HCT116 (cell line): Measurements from ENCODE around the gene LZIC. TPM values are rescaled to one million over a fixed set of nuclear protein-coding genes. Genes with fewer than 3 reads are reported as not detected.

Source experiments
- ATAC-seq: fragments of 200-7000 bp; cut with Tn5 transposase; 2 replicates; pipeline ENCODE4 v1.9.1; 2020; ENCODE audit warnings: mild to moderate bottlenecking, moderate library complexity
- BruUV-seq: library from RNA; stranded (reverse); fragments of 400-500 nt; replicated peaks from 2 replicates; lab custom pipeline; 2021; lab: Mats Ljungman, UMichigan
- CTCF ChIA-PET: fragments of 300-600 bp; sonication (Branson Sonifier 250); formaldehyde crosslinking; loops from one replicate; lab custom pipeline; 2021; ENCODE audit warnings: antibody characterized with exemption; lab: Charles Lee
- POLR2A ChIA-PET: fragments of 300-600, 350-600 bp; sonication (Branson Sonifier 250); formaldehyde crosslinking; loops from one replicate; lab custom pipeline; 2021; ENCODE audit warnings: antibody characterized with exemption; lab: Charles Lee
- RAD21 ChIA-PET, 2 experiments: fragments of 300-600 bp; sonication (Branson Sonifier 250); formaldehyde crosslinking; loops; one replicate each; lab custom pipeline; 2023; ENCODE audit warnings: low total read pairs in 2 of 2; ENCODE audit not compliant: uncharacterized antibody in 2 of 2, unreplicated experiment in 2 of 2, low non-redundant PET in 1 of 2; lab: Charles Lee
- DNase-seq: peaks from one replicate; pipeline ENCODE4 v3.0.0-alpha.2; 2010; ENCODE audit warnings: low read depth, low spot score
- H2AFZ ChIP-seq: fragments of 200-600 bp; shearing (Covaris generic), sonication (generic); 2 replicates; pipeline ENCODE4 v1.6.1; 2017; ENCODE audit warnings: low read depth, mixed run types, mixed read lengths, antibody characterized with exemption, low read length; ENCODE audit not compliant: poor library complexity, severe bottlenecking
- H3K27ac ChIP-seq: 2 replicates; pipeline ENCODE4 v1.5.1; 2012; ENCODE audit warnings: low read depth, low read length
- H3K27me3 ChIP-seq: fragments of 200-600 bp; sonication (generic); 2 replicates; pipeline ENCODE4 v1.6.1; 2016; ENCODE audit warnings: mixed run types, low read length, mixed read lengths; ENCODE audit not compliant: insufficient read depth
- H3K36me3 ChIP-seq, 2 experiments: fragments of 200-500 bp in 1 of 2; fragments of 200-600 bp in 1 of 2; sonication (Bioruptor generic) in 1 of 2; sonication (generic) in 1 of 2; 2 replicates each; pipeline versions ENCODE4 v1.5.1 to v1.6.1; 2014 to 2016; ENCODE audit warnings: low read length in 2 of 2, inconsistent platforms in 1 of 2, mixed read lengths in 1 of 2, mixed run types in 1 of 2; ENCODE audit not compliant: insufficient read depth in 2 of 2, control insufficient read depth in 1 of 2
- H3K4me1 ChIP-seq, 2 experiments: fragments of 200-600 bp in 1 of 2; sonication (generic) in 1 of 2; 2 replicates each; pipeline versions ENCODE4 v1.5.1 to v1.6.1; 2012 to 2017; ENCODE audit warnings: low read length in 2 of 2, inconsistent platforms in 1 of 2, mild to moderate bottlenecking in 1 of 2, mixed read lengths in 1 of 2, mixed run types in 1 of 2, moderate library complexity in 1 of 2; ENCODE audit not compliant: insufficient read depth in 2 of 2, control insufficient read depth in 1 of 2
- H3K4me2 ChIP-seq: fragments of 200-600 bp; sonication (generic); 2 replicates; pipeline ENCODE4 v1.6.1; 2017; ENCODE audit warnings: mixed run types, low read length, mixed read lengths
- H3K4me3 ChIP-seq, 2 experiments: fragments of 200-600 bp in 1 of 2; sonication (generic) in 1 of 2; replicated peaks in 1 of 2; 2 replicates each; pipeline ENCODE4 v1.5.1; 2011 to 2016; ENCODE audit warnings: low read length in 2 of 2, control low read depth in 1 of 2, low read depth in 1 of 2, mild to moderate bottlenecking in 1 of 2, mixed read lengths in 1 of 2, mixed run types in 1 of 2
- H3K79me2 ChIP-seq: fragments of 200-600 bp; sonication (generic); 2 replicates; pipeline ENCODE4 v1.6.1; 2017; ENCODE audit warnings: mild to moderate bottlenecking, mixed run types, low read length, moderate library complexity, mixed read lengths; ENCODE audit not compliant: insufficient read depth
- H3K9ac ChIP-seq: fragments of 200-600 bp; sonication (generic); 2 replicates; pipeline ENCODE4 v1.6.1; 2016; ENCODE audit warnings: low read length, mixed read lengths
- H3K9me2 ChIP-seq: fragments of 200-600 bp; sonication (generic), shearing (Covaris generic); 2 replicates; pipeline ENCODE4 v1.6.1; 2017; ENCODE audit warnings: mixed run types, mild to moderate bottlenecking, moderate library complexity; ENCODE audit not compliant: insufficient read depth
- H3K9me3 ChIP-seq, 2 experiments: fragments of 200-500 bp in 1 of 2; fragments of 200-600 bp in 1 of 2; sonication (Bioruptor generic) in 1 of 2; sonication (generic) in 1 of 2; 2 replicates each; pipeline ENCODE4 v1.6.1; 2014 to 2017; ENCODE audit warnings: low read length in 2 of 2, mixed read lengths in 2 of 2, inconsistent platforms in 1 of 2, low read depth in 1 of 2, mild to moderate bottlenecking in 1 of 2, mixed run types in 1 of 2, moderate library complexity in 1 of 2; ENCODE audit not compliant: control insufficient read depth in 1 of 2, insufficient read depth in 1 of 2
- H4K20me1 ChIP-seq: fragments of 200-600 bp; sonication (generic), shearing (Covaris generic); 2 replicates; pipeline ENCODE4 v1.6.1; 2017; ENCODE audit warnings: mixed run types, mild to moderate bottlenecking, moderate library complexity; ENCODE audit not compliant: insufficient read depth
- JUND ChIP-seq: IDR thresholded peaks from 2 replicates; pipeline ENCODE4 v1.6.1; 2012
- intact Hi-C: fragments of 100-400 bp; cut with micrococcal nuclease; formaldehyde crosslinking; loops from 2 replicates; pipeline ENCODE4 v1.10.0; 2022
- total RNA-seq: library from RNA; stranded (reverse); gene quantifications from one replicate; pipeline ENCODE4 v1.2.1, GENCODE V29; 2021; ENCODE audit not compliant: unreplicated experiment
- TF ChIP-seq, protein P1 (sequence below): IDR thresholded peaks from 2 replicates; pipeline ENCODE4 v1.6.1; 2012
- TF ChIP-seq, protein P2 (sequence below): IDR thresholded peaks from 2 replicates; pipeline ENCODE4 v1.6.1; 2012; ENCODE audit warnings: low read depth
- TF ChIP-seq, protein P3 (sequence below): IDR thresholded peaks from 2 replicates; pipeline ENCODE4 v1.6.1; 2011; ENCODE audit warnings: mild to moderate bottlenecking, low read length, moderate library complexity; ENCODE audit not compliant: insufficient replicate concordance; ENCODE audit errors: extremely low read depth

LZIC gene
- total RNA-seq, 1 experiment from 2014 or later = 26.6 TPM

DNA sequence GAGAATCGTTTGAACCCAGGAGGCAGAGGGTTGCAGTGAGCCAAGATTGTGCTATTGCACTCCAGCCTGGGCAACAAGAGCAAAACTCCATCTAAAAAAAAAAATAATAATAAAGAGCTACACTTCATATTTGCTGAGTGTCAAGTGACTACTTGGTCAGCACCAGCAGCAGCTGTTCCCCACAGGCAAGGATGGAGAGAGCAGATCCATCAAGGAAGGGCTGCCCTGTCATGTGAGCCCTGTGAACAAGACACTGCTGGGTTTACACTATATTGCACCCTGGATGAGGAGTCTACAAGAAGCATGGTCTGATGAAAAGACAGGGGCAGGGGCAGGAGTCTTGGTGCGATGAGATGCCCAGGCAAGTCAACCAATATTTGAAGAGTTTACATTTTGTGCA lies 36.7 kb downstream of the LZIC start:
- Histone ChIP-seq H3K9me2 (no peaks in the 10 kb centered on the region), H3K79me2 (peaks cover 7% of the 10 kb centered on the region; the same call in 1 of the 2 replicates), H3K27me3 (no peaks in the 10 kb centered on the region), H3K4me1 (peaks cover 10 to 31% of the 10 kb centered on the region in 2 experiments), H4K20me1 (no peaks in the 10 kb centered on the region), H3K4me2 (no peak overlapping the region), H2AFZ (no peak overlapping the region), H3K36me3 (no peaks in the 10 kb centered on the region), H3K27ac (no peak overlapping the region), H3K9me3 (no peaks in the 10 kb centered on the region), H3K9ac (no peak overlapping the region), H3K4me3 (no peak overlapping the region)
- intact Hi-C loops = no loop called here
- no TSS peak for BruUV-seq
- ATAC-seq = no peak
- TF ChIP-seq, protein P1, sequence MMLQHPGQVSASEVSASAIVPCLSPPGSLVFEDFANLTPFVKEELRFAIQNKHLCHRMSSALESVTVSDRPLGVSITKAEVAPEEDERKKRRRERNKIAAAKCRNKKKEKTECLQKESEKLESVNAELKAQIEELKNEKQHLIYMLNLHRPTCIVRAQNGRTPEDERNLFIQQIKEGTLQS = no peak
- TF ChIP-seq, protein P2, sequence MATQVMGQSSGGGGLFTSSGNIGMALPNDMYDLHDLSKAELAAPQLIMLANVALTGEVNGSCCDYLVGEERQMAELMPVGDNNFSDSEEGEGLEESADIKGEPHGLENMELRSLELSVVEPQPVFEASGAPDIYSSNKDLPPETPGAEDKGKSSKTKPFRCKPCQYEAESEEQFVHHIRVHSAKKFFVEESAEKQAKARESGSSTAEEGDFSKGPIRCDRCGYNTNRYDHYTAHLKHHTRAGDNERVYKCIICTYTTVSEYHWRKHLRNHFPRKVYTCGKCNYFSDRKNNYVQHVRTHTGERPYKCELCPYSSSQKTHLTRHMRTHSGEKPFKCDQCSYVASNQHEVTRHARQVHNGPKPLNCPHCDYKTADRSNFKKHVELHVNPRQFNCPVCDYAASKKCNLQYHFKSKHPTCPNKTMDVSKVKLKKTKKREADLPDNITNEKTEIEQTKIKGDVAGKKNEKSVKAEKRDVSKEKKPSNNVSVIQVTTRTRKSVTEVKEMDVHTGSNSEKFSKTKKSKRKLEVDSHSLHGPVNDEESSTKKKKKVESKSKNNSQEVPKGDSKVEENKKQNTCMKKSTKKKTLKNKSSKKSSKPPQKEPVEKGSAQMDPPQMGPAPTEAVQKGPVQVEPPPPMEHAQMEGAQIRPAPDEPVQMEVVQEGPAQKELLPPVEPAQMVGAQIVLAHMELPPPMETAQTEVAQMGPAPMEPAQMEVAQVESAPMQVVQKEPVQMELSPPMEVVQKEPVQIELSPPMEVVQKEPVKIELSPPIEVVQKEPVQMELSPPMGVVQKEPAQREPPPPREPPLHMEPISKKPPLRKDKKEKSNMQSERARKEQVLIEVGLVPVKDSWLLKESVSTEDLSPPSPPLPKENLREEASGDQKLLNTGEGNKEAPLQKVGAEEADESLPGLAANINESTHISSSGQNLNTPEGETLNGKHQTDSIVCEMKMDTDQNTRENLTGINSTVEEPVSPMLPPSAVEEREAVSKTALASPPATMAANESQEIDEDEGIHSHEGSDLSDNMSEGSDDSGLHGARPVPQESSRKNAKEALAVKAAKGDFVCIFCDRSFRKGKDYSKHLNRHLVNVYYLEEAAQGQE = no peak
- no peak for TF ChIP-seq JUND
- TF ChIP-seq, protein P3, sequence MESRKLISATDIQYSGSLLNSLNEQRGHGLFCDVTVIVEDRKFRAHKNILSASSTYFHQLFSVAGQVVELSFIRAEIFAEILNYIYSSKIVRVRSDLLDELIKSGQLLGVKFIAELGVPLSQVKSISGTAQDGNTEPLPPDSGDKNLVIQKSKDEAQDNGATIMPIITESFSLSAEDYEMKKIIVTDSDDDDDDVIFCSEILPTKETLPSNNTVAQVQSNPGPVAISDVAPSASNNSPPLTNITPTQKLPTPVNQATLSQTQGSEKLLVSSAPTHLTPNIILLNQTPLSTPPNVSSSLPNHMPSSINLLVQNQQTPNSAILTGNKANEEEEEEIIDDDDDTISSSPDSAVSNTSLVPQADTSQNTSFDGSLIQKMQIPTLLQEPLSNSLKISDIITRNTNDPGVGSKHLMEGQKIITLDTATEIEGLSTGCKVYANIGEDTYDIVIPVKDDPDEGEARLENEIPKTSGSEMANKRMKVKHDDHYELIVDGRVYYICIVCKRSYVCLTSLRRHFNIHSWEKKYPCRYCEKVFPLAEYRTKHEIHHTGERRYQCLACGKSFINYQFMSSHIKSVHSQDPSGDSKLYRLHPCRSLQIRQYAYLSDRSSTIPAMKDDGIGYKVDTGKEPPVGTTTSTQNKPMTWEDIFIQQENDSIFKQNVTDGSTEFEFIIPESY = no peak
- no peak for DNase-seq
- ChIA-PET POLR2A (no interaction called here), CTCF (no interaction called here), RAD21 (no interaction called here)
